ENCODE data around the gene ABHD17A. TPM values are rescaled to one million over a fixed set of nuclear protein-coding genes. Genes with fewer than 3 reads are reported as not detected.

The ABHD17A gene
- total RNA-seq, 1 experiment from 2014 or later, result 47.7 TPM

GRCh38 chr19:1857648-1858326 lies 27.5 kb downstream of the ABHD17A start:
- H3K4me1 ChIP-seq, result peaks cover 39% of the 10 kb centered on the region
- CTCF ChIA-PET, result no interaction called here
- H3K4me3 Mint-ChIP-seq (ENCODE audit: unreplicated experiment), result no peak overlapping the region

GRCh38 chr19:1856698-1857603 lies 28.3 kb downstream of the ABHD17A start:
- Histone ChIP-seq H3K36me3 (ENCODE audit: control insufficient read depth, insufficient read depth, low read length) (no peaks in the 10 kb centered on the region), H3K27me3 (replicated peaks; ENCODE audit: control insufficient read depth, insufficient read depth, low read length) (no peaks in the 10 kb centered on the region), H3K4me3 (ENCODE audit: low read depth, low read length) (no peak overlapping the region), H3K9me3 (no peaks in the 10 kb centered on the region), H3K4me1 (peaks cover 39% of the 10 kb centered on the region)
- no peaks in the 10 kb centered on the region for H3K9me3 Mint-ChIP-seq (ENCODE audit: unreplicated experiment)
- H3K27ac Mint-ChIP-seq (ENCODE audit: unreplicated experiment), result no peak overlapping the region
- no peaks in the 10 kb centered on the region for H3K27me3 Mint-ChIP-seq (ENCODE audit: insufficient read depth, unreplicated experiment)
- POLR2A ChIA-PET, result no interaction called here
- H3K36me3 Mint-ChIP-seq (ENCODE audit: insufficient read depth, unreplicated experiment), result peaks cover 6% of the 10 kb centered on the region
- BruUV-seq (replicated peaks), result no TSS peak
- no peak overlapping the region for H3K4me3 Mint-ChIP-seq (ENCODE audit: unreplicated experiment)
- intact Hi-C loops (cut with micrococcal nuclease; ENCODE audit: unreplicated experiment), result no loop called here
- DNase-seq, result no peak
- H3K4me1 Mint-ChIP-seq (ENCODE audit: low read depth, unreplicated experiment), result peaks cover 5% of the 10 kb centered on the region
- no peak for TF ChIP-seq CTCF (IDR thresholded peaks at IDR 0.05; ENCODE audit: insufficient read depth in 1 of 2, low read depth in 1 of 2, low read length in 1 of 2, severe bottlenecking in 1 of 2, unreplicated experiment in 1 of 2)
- CTCF ChIA-PET, result no interaction called here

More at GRCh38 chr19:1857648-1858326, 27.5 kb downstream of the ABHD17A start:
- Mint-ChIP-seq H3K36me3 (ENCODE audit: insufficient read depth, unreplicated experiment) (peaks cover 14% of the 10 kb centered on the region), H3K27ac (ENCODE audit: unreplicated experiment) (no peak overlapping the region), H3K27me3 (ENCODE audit: insufficient read depth, unreplicated experiment) (no peaks in the 10 kb centered on the region), H3K9me3 (ENCODE audit: unreplicated experiment) (no peaks in the 10 kb centered on the region), H3K4me1 (ENCODE audit: low read depth, unreplicated experiment) (peaks cover 5% of the 10 kb centered on the region)
- Histone ChIP-seq H3K36me3 (ENCODE audit: control insufficient read depth, insufficient read depth, low read length) (no peaks in the 10 kb centered on the region), H3K27me3 (replicated peaks; ENCODE audit: control insufficient read depth, insufficient read depth, low read length) (no peaks in the 10 kb centered on the region), H3K9me3 (no peaks in the 10 kb centered on the region), H3K4me3 (ENCODE audit: low read depth, low read length) (no peak overlapping the region)
- BruUV-seq (replicated peaks), result no TSS peak
- intact Hi-C loops (cut with micrococcal nuclease; ENCODE audit: unreplicated experiment), result no loop called here
- TF ChIP-seq CTCF (IDR thresholded peaks at IDR 0.05; ENCODE audit: insufficient read depth in 1 of 2, low read depth in 1 of 2, low read length in 1 of 2, severe bottlenecking in 1 of 2, unreplicated experiment in 1 of 2), result no peak
- DNase-seq, result no peak
- POLR2A ChIA-PET, result no interaction called here

DNA sequence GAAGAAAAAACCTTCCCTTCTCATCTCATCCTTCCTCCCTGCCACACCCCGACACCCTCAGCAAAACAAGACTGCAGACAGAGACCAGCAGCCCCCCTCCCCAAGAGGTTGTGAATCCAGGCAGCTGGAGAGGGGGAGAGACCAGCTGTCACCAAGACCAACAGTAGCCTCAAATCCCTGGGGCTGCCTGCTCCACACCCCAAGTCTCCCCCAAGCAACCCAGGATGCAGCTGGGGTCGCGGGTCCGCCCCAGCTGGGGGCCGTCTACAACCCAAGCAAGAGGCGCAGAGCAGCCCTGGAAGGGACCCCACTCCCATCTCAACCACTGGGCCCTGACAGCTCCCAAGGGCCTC lies 29.0 kb downstream of the ABHD17A start:
- ChIA-PET POLR2A (no interaction called here), CTCF (no interaction called here)
- no peak overlapping the region for H3K27ac Mint-ChIP-seq (ENCODE audit: unreplicated experiment)
- Histone ChIP-seq H3K4me3 (ENCODE audit: low read depth, low read length) (no peak overlapping the region), H3K9me3 (no peaks in the 10 kb centered on the region), H3K36me3 (ENCODE audit: control insufficient read depth, insufficient read depth, low read length) (no peaks in the 10 kb centered on the region), H3K4me1 (peaks cover 35% of the 10 kb centered on the region), H3K27me3 (replicated peaks; ENCODE audit: control insufficient read depth, insufficient read depth, low read length) (no peaks in the 10 kb centered on the region)
- no peaks in the 10 kb centered on the region for H3K27me3 Mint-ChIP-seq (ENCODE audit: insufficient read depth, unreplicated experiment)
- TF ChIP-seq CTCF (IDR thresholded peaks at IDR 0.05; ENCODE audit: insufficient read depth in 1 of 2, low read depth in 1 of 2, low read length in 1 of 2, severe bottlenecking in 1 of 2, unreplicated experiment in 1 of 2), result no peak
- no peak overlapping the region for H3K4me3 Mint-ChIP-seq (ENCODE audit: unreplicated experiment)
- H3K4me1 Mint-ChIP-seq (ENCODE audit: low read depth, unreplicated experiment), result peaks cover 1% of the 10 kb centered on the region
- intact Hi-C loops (cut with micrococcal nuclease; ENCODE audit: unreplicated experiment), result no loop called here
- no peaks in the 10 kb centered on the region for H3K9me3 Mint-ChIP-seq (ENCODE audit: unreplicated experiment)
- no peak for DNase-seq
- H3K36me3 Mint-ChIP-seq (ENCODE audit: insufficient read depth, unreplicated experiment), result peaks cover 3% of the 10 kb centered on the region
- BruUV-seq (replicated peaks), result no TSS peak

Data from Caco-2 (cell line).